D721Med (cell line): Measurements from ENCODE around the gene CHSY1.

ENCODE experiments used
- DNase-seq: peaks from one replicate; pipeline ENCODE4 v3.0.0; 2011; ENCODE audit warnings: low spot score; ENCODE audit not compliant: insufficient read length
- FAIRE-seq: peaks from 2 replicates; lab custom pipeline; 2011; peaks lifted over from hg19 to GRCh38; lab: Jason Lieb, UNC
- TF ChIP-seq, protein P1 (sequence below): IDR thresholded peaks from 2 replicates; pipeline ENCODE4 v1.5.1; 2012; ENCODE audit warnings: mild to moderate bottlenecking, control low read depth; ENCODE audit not compliant: insufficient read depth; ENCODE audit errors: missing control alignments

Gene CHSY1

DNA sequence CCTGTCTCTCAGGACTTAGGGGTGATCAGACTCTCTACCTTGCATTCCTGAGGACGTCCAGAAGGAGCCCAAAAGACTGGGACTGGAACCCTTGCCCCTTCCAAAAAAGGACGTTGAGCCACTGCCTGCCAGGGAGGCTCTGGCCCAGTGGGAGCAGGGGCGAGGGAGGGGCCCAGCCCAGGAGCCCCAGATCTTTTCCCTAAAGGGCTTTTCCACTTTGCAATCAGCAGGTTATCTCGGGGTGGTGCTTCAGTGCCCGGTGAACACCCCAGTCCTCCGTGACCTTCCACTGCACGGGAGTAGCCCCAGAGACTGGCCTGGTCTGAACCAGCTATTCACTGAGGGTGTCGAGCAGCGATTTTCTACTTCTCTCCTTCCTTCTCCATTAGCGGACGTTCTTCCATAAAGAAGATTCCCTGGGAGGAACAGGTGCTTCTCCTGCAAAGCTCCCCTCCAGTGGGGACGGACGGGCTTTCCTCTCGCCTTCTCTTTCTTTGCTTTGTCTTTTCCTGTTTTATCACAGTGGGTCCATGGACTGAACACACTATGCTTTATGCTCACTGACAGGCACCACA is 113.7 kb downstream of the CHSY1 start:
- TF ChIP-seq, protein P1, sequence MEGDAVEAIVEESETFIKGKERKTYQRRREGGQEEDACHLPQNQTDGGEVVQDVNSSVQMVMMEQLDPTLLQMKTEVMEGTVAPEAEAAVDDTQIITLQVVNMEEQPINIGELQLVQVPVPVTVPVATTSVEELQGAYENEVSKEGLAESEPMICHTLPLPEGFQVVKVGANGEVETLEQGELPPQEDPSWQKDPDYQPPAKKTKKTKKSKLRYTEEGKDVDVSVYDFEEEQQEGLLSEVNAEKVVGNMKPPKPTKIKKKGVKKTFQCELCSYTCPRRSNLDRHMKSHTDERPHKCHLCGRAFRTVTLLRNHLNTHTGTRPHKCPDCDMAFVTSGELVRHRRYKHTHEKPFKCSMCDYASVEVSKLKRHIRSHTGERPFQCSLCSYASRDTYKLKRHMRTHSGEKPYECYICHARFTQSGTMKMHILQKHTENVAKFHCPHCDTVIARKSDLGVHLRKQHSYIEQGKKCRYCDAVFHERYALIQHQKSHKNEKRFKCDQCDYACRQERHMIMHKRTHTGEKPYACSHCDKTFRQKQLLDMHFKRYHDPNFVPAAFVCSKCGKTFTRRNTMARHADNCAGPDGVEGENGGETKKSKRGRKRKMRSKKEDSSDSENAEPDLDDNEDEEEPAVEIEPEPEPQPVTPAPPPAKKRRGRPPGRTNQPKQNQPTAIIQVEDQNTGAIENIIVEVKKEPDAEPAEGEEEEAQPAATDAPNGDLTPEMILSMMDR = no peak
- FAIRE-seq = no peak
- no peak for DNase-seq

DNA sequence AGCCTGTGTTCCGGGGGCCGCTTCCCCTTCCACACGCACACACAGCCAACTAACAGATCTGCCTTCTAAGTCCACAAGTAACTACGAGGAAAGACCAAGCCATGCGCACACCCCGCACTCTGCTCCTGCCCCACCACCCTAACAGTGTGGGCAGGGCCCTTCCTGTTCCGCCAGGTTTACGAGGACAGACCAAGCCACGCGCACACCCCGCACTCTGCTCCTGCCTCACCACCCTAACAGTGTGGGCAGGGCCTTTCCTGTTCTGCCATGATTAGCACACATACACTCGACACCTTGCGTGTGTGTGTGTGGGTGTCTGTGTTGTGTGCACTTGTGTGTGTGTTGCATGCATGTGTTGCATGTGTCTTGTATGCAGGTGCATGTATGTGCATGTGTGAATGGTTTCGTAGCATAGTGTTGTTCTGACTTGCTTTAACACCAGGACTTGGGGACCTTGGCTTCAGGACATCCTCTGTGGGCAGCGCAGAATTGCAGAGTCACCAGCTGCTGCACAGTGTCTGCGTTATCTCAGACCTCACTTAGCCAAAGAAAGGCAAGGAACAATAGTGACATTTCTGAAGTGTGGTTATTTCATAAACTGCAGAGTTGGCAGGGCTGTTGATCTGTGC is 114.4 kb downstream of the CHSY1 start:
- no peak for DNase-seq
- TF ChIP-seq, protein P1 = no peak
- FAIRE-seq = no peak

GRCh38 chr15:101136381-101137268 is 115.2 kb downstream of the CHSY1 start:
- no peak for DNase-seq
- TF ChIP-seq, protein P1 = no peak
- FAIRE-seq = no peak

DNA sequence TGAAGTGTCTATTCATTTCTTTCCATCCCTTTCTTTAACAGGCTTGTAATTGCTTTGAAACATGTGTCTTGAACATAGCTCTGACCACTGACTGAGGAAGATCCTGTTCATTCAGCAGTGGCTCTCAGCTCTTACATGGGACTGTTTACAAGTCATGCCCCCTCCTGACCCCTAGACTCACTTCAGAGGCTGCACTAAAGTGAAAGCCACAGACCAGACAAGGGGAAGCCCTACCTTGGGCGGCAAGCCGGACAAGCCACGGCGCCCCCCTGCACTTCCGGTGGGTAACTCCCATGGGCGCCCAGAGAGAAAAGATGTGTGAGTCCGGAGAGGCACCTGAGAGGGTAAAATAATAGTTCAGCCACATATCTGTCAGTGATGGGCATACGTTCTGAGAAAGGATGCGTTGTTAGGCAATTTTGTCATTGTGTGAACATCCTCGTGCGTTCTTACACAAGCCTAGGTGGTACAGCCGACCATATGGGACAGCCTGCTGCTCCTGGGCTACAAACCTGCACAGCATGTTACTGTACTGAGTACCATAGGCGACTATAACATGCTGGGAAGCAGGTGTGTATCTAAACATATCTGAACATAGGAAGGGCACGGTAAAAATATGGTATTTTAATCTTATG is 116.2 kb downstream of the CHSY1 start:
- TF ChIP-seq, protein P1 = no peak
- no peak for DNase-seq
- no peak for FAIRE-seq

DNA sequence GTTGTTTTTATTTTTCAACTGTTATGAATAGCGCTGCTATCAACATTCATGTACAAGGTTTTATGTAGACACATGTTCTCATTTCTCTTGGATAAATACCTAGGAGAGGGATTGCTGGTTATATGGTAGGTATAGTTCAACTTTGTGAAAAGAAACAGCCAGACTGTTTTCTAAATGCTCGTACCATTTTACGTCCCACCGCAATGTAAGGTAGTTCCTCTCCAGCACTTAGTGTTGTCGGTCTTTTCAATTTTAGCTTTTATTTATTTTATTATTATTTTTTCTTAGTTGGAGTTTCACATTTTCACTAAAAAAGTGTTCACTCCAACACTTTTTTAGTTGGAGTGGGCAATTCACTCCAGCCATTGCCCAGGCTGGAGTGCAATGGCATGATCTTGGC is 117.1 kb downstream of the CHSY1 start:
- FAIRE-seq (no peak), DNase-seq (no peak)
- TF ChIP-seq, protein P1 = no peak

DNA sequence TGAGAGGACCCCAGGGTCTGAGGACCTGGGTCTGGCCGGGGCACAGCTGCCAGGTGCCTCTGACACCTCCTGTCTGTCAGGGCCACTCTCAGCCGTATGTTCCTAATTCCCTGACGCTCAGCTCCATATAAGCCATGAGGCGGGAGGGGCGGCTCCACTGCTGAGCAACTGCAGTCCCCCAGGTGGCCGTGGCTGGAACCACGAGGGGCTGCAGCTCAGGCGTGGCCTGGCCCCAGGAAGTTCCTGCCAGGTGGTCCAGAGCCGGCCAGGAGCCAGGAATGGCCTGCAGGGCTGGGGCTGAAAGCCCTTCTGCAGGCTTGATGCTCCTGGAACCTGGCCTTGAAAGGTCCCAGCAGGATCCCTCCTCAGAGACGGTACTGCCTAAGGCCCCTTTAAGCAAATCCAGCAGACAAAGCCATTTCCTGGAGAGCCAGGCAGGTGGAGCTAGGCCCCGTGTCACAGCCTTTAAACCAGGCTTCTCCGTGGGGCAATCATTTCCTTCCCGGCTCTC is 118.0 kb downstream of the CHSY1 start:
- TF ChIP-seq, protein P1 = no peak
- FAIRE-seq = no peak
- DNase-seq = no peak
